ENCODE results near the gene NEDD4L. TPM values are rescaled to one million over a fixed set of nuclear protein-coding genes. Genes with fewer than 3 reads are reported as not detected.

Gene NEDD4L
- total RNA-seq, 1 experiment from 2014 or later = 31.7 TPM

- peak overlapping the region; percentile 79 for H3K27ac ChIP-seq
Measured at GRCh38 chr18:58315041-58315440, 271.0 kb downstream of the NEDD4L start.

GRCh38 chr18:58315739-58316215, 271.8 kb downstream of the NEDD4L start:
- peaks cover 50% of the 10 kb centered on the region for H3K4me1 ChIP-seq (replicated peaks)
- H3K27ac ChIP-seq = peak overlapping the region; percentile 79
- peak; percentile 72 to 81 for DNase-seq (ENCODE audit: low read depth in 1 of 2, low spot score in 2 of 2)
- no peaks in the 10 kb centered on the region for H3K9me3 ChIP-seq (replicated peaks)
- peaks cover 13% of the 10 kb centered on the region for H3K36me3 ChIP-seq
- no peaks in the 10 kb centered on the region for H3K27me3 ChIP-seq (replicated peaks)
- no peak overlapping the region for H3K4me3 ChIP-seq

More at GRCh38 chr18:58315041-58315440, 271.0 kb downstream of the NEDD4L start:
- H3K4me1 ChIP-seq (replicated peaks) = peaks cover 50% of the 10 kb centered on the region
- H3K36me3 ChIP-seq = peaks cover 13% of the 10 kb centered on the region
- no peak overlapping the region for H3K4me3 ChIP-seq
- H3K9me3 ChIP-seq (replicated peaks) = no peaks in the 10 kb centered on the region
- no peaks in the 10 kb centered on the region for H3K27me3 ChIP-seq (replicated peaks)
- DNase-seq (ENCODE audit: low read depth in 1 of 2, low spot score in 2 of 2) = peak in 1 of 2 experiments; percentile 31

GRCh38 chr18:58316396-58317342, 272.6 kb downstream of the NEDD4L start:
- peak in 1 of 2 experiments; percentile 58 for DNase-seq (ENCODE audit: low read depth in 1 of 2, low spot score in 2 of 2)
- Histone ChIP-seq H3K36me3 (peaks cover 13% of the 10 kb centered on the region), H3K27ac (peak overlapping the region; percentile 79), H3K4me3 (no peak overlapping the region), H3K4me1 (replicated peaks) (peaks cover 56% of the 10 kb centered on the region), H3K27me3 (replicated peaks) (no peaks in the 10 kb centered on the region), H3K9me3 (replicated peaks) (no peaks in the 10 kb centered on the region)

- Histone ChIP-seq H3K9me3 (replicated peaks) (no peaks in the 10 kb centered on the region), H3K4me3 (no peak overlapping the region), H3K4me1 (replicated peaks) (peaks cover 42% of the 10 kb centered on the region), H3K27ac (no peak overlapping the region), H3K36me3 (peaks cover 30% of the 10 kb centered on the region), H3K27me3 (replicated peaks) (no peaks in the 10 kb centered on the region)
- DNase-seq (ENCODE audit: low read depth in 1 of 2, low spot score in 2 of 2) = no peak
Measured at GRCh38 chr18:58319719-58320118, 275.7 kb downstream of the NEDD4L start.

- DNase-seq (ENCODE audit: low read depth in 1 of 2, low spot score in 2 of 2) = no peak
- no peaks in the 10 kb centered on the region for H3K9me3 ChIP-seq (replicated peaks)
- peaks cover 42% of the 10 kb centered on the region for H3K36me3 ChIP-seq
- H3K4me1 ChIP-seq (replicated peaks) = peaks cover 29% of the 10 kb centered on the region
- H3K4me3 ChIP-seq = no peak overlapping the region
- no peaks in the 10 kb centered on the region for H3K27me3 ChIP-seq (replicated peaks)
- no peak overlapping the region for H3K27ac ChIP-seq
Measured at GRCh38 chr18:58320907-58321561, 277.0 kb downstream of the NEDD4L start.

- H3K27ac ChIP-seq = peak overlapping the region; percentile 19
- H3K36me3 ChIP-seq = peaks cover 45% of the 10 kb centered on the region
Measured at GRCh38 chr18:58321986-58322385, 278.0 kb downstream of the NEDD4L start.

GRCh38 chr18:58322464-58322863, 278.4 kb downstream of the NEDD4L start:
- no peak overlapping the region for H3K4me3 ChIP-seq
- no peak overlapping the region for H3K27ac ChIP-seq
- peaks cover 47% of the 10 kb centered on the region for H3K36me3 ChIP-seq
- no peaks in the 10 kb centered on the region for H3K9me3 ChIP-seq (replicated peaks)
- H3K4me1 ChIP-seq (replicated peaks) = peaks cover 15% of the 10 kb centered on the region
- no peaks in the 10 kb centered on the region for H3K27me3 ChIP-seq (replicated peaks)
- no peak for DNase-seq (ENCODE audit: low read depth in 1 of 2, low spot score in 2 of 2)

More at GRCh38 chr18:58321986-58322385, 278.0 kb downstream of the NEDD4L start:
- peak; percentile 73 to 84 for DNase-seq (ENCODE audit: low read depth in 1 of 2, low spot score in 2 of 2)
- H3K9me3 ChIP-seq (replicated peaks) = no peaks in the 10 kb centered on the region
- no peaks in the 10 kb centered on the region for H3K27me3 ChIP-seq (replicated peaks)
- no peak overlapping the region for H3K4me3 ChIP-seq
- H3K4me1 ChIP-seq (replicated peaks) = peaks cover 19% of the 10 kb centered on the region

GRCh38 chr18:58323866-58324762, 280.1 kb downstream of the NEDD4L start:
- H3K9me3 ChIP-seq (replicated peaks) = no peaks in the 10 kb centered on the region
- H3K4me3 ChIP-seq = no peak overlapping the region
- DNase-seq (ENCODE audit: low read depth in 1 of 2, low spot score in 2 of 2) = no peak
- peaks cover 10% of the 10 kb centered on the region for H3K4me1 ChIP-seq (replicated peaks)
- no peak overlapping the region for H3K27ac ChIP-seq
- peaks cover 57% of the 10 kb centered on the region for H3K36me3 ChIP-seq
- H3K27me3 ChIP-seq (replicated peaks) = no peaks in the 10 kb centered on the region

GRCh38 chr18:58324824-58325480, 280.9 kb downstream of the NEDD4L start:
- DNase-seq (ENCODE audit: low read depth in 1 of 2, low spot score in 2 of 2) = no peak
- no peak overlapping the region for H3K4me3 ChIP-seq
- peaks cover 60% of the 10 kb centered on the region for H3K36me3 ChIP-seq
- no peaks in the 10 kb centered on the region for H3K27me3 ChIP-seq (replicated peaks)
- H3K27ac ChIP-seq = no peak overlapping the region
- H3K4me1 ChIP-seq (replicated peaks) = peaks cover 12% of the 10 kb centered on the region
- no peaks in the 10 kb centered on the region for H3K9me3 ChIP-seq (replicated peaks)

GRCh38 chr18:58325494-58325893, 281.5 kb downstream of the NEDD4L start:
- no peak for DNase-seq (ENCODE audit: low read depth in 1 of 2, low spot score in 2 of 2)
- H3K9me3 ChIP-seq (replicated peaks) = no peaks in the 10 kb centered on the region
- H3K4me1 ChIP-seq (replicated peaks) = peaks cover 17% of the 10 kb centered on the region
- H3K27me3 ChIP-seq (replicated peaks) = no peaks in the 10 kb centered on the region
- no peak overlapping the region for H3K27ac ChIP-seq
- peaks cover 66% of the 10 kb centered on the region for H3K36me3 ChIP-seq
- no peak overlapping the region for H3K4me3 ChIP-seq

- Histone ChIP-seq H3K4me1 (replicated peaks) (peaks cover 31% of the 10 kb centered on the region), H3K4me3 (no peak overlapping the region), H3K36me3 (peaks cover 87% of the 10 kb centered on the region), H3K27ac (no peak overlapping the region), H3K27me3 (replicated peaks) (no peaks in the 10 kb centered on the region), H3K9me3 (replicated peaks) (no peaks in the 10 kb centered on the region)
- no peak for DNase-seq (ENCODE audit: low read depth in 1 of 2, low spot score in 2 of 2)
Measured at GRCh38 chr18:58334061-58334460, 290.0 kb downstream of the NEDD4L start.

- Histone ChIP-seq H3K27ac (no peak overlapping the region), H3K9me3 (replicated peaks) (no peaks in the 10 kb centered on the region), H3K27me3 (replicated peaks) (no peaks in the 10 kb centered on the region), H3K4me1 (replicated peaks) (peaks cover 26% of the 10 kb centered on the region), H3K4me3 (no peak overlapping the region), H3K36me3 (peaks cover 86% of the 10 kb centered on the region)
- no peak for DNase-seq (ENCODE audit: low read depth in 1 of 2, low spot score in 2 of 2)
Measured at GRCh38 chr18:58335223-58335622, 291.2 kb downstream of the NEDD4L start.

- Histone ChIP-seq H3K9me3 (replicated peaks) (no peaks in the 10 kb centered on the region), H3K27ac (no peak overlapping the region)
Measured at GRCh38 chr18:58335821-58336220, 291.8 kb downstream of the NEDD4L start.

More at GRCh38 chr18:58335821-58336220, 291.8 kb downstream of the NEDD4L start:
- H3K27me3 ChIP-seq (replicated peaks) = no peaks in the 10 kb centered on the region
- no peak overlapping the region for H3K4me3 ChIP-seq
- no peak for DNase-seq (ENCODE audit: low read depth in 1 of 2, low spot score in 2 of 2)
- H3K4me1 ChIP-seq (replicated peaks) = peaks cover 23% of the 10 kb centered on the region
- H3K36me3 ChIP-seq = peaks cover 83% of the 10 kb centered on the region

All from SJSA1 (cell line).